GM21529 (cell line): ENCODE results near the gene AMACR.
"Not testable (repeated sequence)": the region's sequence is repeated elsewhere in the genome, so short reads cannot be mapped to it uniquely, and the experiment has no call there.

ENCODE experiments used
- ATAC-seq: cut with Tn5 transposase; IDR thresholded peaks from one replicate; pipeline ENCODE4 v1.9.1; 2021; ENCODE audit not compliant: unreplicated experiment

Gene AMACR

DNA sequence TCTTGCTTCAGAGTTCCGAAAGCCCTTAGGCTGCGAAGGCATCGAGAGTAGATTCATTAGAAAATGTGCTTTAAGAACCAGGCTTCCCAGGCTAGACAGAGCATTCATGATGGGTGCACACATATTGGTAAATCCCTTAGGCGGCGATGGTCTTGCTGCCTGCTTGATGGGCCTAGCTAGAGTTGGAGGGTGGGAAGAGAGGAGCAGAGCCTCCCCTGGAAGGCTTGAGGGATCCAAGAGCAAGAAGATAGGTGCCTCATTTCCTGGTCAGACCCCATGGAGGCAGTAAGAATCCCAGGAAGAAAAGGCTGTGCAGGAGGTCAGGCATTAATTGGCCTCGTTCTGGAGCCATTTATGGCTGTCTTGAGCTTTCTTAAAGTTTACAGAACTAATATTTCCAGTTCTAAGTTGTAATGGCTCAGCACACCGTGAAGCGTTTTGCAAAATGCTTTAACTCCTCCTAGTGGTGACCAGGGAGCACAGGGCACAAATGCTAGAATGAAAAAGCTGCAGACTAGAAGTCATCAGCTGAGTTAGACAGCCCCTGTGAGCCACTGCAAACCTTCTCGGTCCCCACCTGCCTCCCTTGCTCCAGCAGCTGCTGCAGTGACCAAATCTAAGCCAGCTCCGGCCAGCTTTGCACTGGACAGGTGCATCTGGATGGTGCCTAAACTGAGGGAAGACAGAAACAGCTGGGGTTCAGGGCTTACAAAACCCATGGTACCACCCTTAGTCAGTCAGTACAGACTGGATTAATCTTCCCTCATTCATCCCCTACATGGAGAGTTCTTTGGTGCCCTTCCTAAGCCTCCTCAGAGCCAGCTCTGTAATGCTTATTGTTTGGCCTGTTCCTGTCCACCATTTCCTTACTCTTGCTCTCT, 38.0 kb downstream of the AMACR start:
- peak; percentile 86 for ATAC-seq

DNA sequence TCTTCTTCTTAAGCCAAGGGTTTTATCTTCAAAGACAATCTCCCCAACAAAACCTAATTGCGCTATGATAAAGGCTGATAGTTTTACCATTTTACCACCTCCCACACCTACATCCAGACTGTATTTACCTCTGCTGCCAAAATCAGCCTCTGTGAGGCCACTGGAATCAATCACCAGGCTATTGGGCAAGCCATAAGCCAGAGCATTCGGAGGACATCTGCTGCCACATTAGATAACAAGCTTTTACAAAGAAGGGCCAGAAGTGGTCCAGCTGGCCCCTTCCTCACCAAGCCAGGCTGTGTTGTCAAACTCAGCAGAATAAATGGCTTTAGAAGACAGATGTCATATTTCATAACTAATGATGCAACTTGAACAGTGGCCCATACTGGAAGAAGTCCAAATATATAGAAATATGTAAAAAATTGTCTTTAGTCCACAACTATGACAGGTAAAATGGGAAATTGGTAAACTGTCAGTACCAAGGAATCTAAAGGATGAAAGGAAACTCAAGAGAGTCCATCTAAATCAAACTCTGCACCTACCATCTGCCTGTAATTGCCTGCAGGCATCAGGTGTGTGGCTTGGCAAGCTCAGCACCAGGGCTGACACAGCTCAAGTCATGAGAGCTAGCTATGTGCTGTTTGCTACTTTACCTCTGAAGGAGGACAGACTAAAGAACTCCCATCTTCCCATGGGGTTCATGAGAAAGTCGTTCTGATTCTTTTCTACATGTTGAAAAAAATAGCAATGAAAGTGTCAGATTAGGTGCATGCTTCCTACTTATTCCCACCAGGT, 39.4 kb downstream of the AMACR start:
- no peak for ATAC-seq

DNA sequence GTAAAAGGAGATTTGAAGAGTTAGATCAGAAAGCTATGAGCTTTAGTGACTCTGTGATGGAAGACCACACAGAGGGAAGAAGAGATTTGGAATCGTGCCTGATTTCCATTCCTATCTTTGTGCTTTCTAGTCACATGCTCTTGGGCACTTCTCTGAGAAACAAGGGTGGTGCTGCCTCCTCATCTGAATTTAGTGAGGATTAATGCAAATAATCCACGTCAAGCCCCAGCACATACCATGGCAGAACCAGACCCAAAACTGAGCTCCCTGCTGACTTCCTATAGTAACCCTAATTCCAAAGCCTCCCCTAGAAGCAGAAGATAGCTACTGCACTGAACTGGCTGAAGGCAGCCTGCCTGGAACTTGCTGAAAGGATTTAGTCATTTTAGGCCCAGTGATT, 41.0 kb downstream of the AMACR start:
- no peak for ATAC-seq

DNA sequence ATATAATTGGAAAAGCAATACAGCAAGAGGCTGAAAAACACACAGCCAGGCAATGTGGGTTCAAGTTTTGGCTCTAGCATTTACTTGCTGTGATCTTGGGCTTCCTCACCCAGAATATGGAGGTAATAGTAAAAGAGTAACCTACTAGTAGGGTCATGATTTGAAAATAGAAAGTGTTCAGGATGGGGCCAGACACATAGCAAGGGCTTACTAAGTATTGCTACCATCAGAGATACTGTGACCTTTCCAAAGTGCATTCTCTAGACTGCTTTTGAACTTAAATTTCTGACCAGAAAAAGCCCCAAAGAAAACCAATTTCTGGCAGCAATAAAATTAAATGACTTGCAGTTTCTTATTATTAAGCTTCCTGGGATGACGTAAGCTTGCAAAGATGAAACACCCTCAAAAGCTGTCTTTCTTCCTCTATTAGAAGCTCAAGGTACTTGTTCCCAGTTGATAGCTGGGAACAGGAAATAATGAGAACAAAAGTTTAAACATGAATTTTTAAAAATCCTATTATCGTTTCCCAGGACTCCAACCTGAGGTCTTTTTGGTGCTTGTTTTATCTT, 43.6 kb downstream of the AMACR start:
- peak; percentile 48 for ATAC-seq

DNA sequence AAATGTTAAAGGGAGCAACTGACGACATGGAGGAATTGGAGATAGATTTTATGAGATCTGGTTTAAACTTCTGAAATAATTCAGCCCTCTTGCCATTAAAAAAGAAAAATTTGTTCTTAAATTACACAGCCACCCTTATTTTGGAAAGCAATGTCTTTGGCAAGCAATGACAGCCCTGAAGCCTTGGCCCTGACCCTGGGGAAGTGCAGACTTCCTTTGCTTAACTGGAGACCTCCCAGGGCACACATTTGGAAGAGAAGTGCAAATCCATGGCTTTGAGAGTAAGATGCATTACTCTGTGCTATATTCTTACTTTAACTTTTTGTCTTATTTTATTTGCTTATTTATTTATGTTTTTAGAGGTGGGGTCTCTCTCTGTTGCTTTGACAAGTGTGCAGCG, 49.7 kb downstream of the AMACR start:
- no peak for ATAC-seq

DNA sequence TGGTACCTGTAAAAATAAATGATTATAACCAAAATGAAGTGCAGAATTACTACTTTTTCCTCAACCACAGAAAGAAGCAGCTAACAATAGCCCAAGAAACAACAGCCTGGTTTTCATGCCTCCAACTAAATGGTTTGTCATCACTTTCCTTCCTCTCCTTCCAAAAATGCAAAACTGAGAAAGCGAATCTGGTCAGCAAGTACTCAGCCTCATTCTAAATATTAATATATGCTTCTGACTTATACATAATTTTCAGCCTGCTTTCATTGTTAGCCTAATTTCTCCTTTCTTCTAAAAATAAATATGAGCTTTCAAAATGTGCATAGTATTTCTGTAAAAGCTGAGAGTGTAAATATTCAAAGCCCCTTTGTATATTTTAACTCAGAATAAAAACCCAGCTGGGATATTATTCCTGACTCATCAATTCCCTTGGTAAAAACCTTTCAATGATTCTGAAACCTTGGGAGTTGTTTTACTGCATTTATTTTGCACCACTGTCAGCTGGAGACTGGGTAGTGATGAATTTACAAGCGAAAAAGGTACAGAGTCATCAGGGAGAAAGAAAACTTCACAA, 50.2 kb downstream of the AMACR start:
- ATAC-seq, result no peak

DNA sequence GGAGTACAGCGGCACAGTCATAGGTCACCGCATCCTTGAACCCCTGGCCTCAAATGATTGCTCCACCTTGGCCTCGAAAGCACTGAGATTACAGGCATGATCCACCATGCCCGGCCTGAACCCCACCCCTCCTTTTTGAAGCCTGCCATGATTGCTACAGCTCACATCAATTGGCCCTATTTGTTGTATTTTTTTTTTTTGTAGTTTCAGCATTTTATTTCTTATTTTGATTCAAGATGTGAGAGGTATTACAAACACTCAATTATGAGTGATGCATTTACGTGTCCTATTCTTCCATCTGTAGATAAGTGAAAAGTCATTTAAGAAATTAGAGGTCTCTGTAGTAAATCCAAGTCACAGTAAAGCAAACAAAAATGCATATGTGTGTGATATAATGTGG, 55.7 kb downstream of the AMACR start:
- not testable (repeated sequence) for ATAC-seq

DNA sequence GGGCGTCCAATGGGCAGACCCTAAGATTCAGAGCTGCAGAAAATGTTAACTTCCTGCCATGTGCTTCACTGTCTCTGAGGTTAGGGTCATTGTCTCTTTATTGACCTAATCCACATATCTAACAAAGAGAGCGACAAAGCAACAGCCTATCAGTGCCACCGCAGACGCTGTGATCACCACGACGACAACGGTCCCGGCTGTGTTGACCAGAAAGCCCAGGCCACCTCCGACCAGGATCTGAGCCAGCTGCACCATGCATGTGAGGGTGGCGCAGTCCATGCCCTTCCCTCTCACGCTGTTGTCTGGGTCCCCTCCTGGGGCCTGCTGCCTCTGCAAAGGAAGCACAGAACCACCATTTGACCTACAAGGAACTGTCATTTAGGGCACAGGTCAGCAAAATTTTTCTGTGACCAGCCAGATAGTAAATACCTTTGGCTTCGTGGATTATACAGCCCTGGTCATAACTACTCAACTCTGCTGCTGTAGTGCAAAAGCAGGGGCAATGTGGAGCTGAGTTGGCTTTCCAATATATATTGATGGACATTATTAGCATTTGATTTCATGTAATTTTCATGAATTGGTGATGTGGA, 63.2 kb downstream of the AMACR start:
- ATAC-seq, result no peak

DNA sequence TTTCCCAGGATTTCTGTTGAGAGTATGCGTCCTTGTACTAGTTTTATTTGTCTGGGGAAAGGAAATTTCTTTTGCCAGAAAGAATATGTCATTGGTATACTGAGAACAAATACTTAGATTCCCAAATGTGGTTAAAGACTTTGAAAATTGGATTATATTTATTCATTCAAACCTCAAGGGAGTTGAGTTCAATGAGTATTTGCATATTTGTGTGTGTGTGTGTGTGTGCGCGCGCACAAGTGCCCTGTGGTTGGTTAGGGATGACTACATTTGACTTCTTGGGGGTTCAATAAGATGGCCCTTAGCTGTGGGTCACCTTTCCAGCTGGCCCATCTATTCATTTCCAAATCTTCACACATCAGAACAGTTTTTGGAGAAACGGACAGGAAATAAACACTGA, 66.8 kb downstream of the AMACR start:
- ATAC-seq, result no peak

DNA sequence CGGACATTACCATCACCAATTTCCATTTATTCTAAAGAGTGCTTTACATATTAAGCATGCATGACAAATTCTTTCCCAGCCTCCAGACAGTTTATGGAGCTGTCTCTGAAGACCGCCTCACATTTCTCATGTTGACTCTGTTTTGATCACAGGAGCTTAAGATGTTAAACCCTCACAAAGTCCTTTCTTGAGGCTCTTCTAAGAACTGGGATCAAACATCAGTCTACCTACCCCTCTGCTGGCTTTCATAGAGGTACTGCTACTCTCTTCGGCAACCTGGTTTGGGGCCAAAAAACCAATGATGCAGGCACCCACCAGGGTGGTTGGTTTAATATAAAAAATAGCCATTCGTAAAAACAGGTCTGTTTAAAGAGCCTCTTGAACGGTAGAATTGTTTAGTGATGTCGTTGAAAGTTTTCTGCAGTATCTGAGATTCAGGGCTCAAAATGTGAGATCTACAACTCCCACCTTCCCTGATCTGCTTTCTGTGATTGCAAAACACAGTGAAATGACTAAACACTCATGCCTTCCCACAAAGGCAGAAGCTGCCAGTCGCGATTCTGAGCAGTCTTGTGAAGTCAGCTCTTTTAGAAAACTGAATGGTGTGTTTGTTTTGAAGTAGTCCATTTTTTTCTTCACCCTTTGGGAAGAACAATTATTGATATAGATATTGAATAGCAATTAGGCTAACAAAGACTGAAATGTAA, 68.1 kb downstream of the AMACR start:
- ATAC-seq, result no peak

DNA sequence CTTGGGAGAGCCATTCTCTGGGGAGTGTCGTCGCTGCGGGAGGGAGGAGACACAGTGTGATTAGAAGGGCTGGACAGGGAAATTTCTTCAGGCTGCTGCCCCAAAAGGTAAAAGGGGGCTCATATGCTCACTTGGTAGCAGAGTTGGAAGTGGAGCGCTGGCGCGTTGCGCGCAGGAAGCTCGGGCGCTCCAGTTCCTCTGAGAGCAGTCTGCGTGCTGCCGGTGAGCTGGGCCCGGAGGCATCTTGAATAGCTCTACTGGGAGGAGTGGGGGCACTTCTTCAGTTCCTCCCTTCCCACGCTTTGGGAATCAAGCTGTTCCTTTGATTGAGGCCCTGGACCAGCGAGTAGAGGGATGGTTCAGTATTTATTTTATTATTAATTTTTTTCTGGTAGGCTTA, 69.0 kb downstream of the AMACR start:
- ATAC-seq, result no peak

DNA sequence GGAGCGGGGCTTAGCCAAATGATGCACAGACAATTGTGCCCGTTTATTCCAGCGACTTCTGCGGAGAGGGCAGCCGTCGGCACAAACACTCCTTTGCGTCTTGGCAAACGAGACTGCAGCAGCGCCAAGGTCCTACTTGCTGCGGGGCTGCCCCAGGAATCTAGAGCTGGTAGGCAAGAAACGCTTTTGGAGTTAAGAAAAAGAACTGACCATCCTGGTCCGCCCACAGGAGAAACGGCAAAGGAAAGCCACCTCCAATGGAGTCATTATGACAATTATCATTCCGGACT, 69.4 kb downstream of the AMACR start:
- ATAC-seq, result no peak

DNA sequence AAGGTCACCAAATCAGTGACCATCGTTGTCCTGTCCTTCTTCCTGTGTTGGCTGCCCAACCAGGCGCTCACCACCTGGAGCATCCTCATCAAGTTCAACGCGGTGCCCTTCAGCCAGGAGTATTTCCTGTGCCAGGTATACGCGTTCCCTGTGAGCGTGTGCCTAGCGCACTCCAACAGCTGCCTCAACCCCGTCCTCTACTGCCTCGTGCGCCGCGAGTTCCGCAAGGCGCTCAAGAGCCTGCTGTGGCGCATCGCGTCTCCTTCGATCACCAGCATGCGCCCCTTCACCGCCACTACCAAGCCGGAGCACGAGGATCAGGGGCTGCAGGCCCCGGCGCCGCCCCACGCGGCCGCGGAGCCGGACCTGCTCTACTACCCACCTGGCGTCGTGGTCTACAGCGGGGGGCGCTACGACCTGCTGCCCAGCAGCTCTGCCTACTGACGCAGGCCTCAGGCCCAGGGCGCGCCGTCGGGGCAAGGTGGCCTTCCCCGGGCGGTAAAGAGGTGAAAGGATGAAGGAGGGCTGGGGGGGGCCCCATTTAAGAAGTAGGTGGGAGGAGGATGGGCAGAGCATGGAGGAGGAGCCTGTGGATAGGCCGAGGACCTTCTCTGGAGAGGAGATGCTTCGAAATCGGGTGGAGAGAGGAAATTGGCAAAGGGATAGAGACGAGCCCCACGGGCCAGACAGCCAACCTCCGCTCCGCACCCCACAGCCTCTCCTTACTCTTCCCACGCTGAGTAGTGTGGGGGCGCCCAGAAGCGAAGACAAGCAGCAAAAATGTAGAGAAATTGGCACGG, 69.9 kb downstream of the AMACR start:
- no peak for ATAC-seq

DNA sequence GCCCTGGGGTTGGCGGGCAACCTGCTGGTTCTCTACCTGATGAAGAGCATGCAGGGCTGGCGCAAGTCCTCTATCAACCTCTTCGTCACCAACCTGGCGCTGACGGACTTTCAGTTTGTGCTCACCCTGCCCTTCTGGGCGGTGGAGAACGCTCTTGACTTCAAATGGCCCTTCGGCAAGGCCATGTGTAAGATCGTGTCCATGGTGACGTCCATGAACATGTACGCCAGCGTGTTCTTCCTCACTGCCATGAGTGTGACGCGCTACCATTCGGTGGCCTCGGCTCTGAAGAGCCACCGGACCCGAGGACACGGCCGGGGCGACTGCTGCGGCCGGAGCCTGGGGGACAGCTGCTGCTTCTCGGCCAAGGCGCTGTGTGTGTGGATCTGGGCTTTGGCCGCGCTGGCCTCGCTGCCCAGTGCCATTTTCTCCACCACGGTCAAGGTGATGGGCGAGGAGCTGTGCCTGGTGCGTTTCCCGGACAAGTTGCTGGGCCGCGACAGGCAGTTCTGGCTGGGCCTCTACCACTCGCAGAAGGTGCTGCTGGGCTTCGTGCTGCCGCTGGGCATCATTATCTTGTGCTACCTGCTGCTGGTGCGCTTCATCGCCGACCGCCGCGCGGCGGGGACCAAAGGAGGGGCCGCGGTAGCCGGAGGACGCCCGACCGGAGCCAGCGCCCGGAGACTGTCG, 70.7 kb downstream of the AMACR start:
- no peak for ATAC-seq

DNA sequence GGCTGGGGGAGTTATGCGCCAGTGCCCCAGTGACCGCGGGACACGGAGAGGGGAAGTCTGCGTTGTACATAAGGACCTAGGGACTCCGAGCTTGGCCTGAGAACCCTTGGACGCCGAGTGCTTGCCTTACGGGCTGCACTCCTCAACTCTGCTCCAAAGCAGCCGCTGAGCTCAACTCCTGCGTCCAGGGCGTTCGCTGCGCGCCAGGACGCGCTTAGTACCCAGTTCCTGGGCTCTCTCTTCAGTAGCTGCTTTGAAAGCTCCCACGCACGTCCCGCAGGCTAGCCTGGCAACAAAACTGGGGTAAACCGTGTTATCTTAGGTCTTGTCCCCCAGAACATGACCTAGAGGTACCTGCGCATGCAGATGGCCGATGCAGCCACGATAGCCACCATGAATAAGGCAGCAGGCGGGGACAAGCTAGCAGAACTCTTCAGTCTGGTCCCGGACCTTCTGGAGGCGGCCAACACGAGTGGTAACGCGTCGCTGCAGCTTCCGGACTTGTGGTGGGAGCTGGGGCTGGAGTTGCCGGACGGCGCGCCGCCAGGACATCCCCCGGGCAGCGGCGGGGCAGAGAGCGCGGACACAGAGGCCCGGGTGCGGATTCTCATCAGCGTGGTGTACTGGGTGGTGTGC, 71.4 kb downstream of the AMACR start, which contains the start of gene RXFP3:
TSS of gene RXFP3 (plus strand) at position 6 of the 636 bp plus-strand sequence. CDS start at position 361, 355 bp downstream.
- no peak for ATAC-seq
